GM12878 (cell line): ENCODE data around the gene FYB1. TPM values are rescaled to one million over a fixed set of nuclear protein-coding genes. Genes with fewer than 3 reads are reported as not detected.

Source experiments
- ATAC-seq: fragments of 200-7000 bp; cut with Tn5 transposase; 3 replicates; pipeline ENCODE4 v1.9.1; 2020; ENCODE audit warnings: mild to moderate bottlenecking, moderate library complexity
- BruUV-seq: library from RNA; stranded (reverse); fragments of 400-500 nt; replicated peaks from 2 replicates; lab custom pipeline; 2021; lab: Mats Ljungman, UMichigan
- CTCF ChIA-PET: fragments of 300-600 bp; sonication (Branson Sonifier 250); formaldehyde crosslinking; extraction: SDS; loops from one replicate; lab custom pipeline; 2021; ENCODE audit warnings: inconsistent platforms; lab: Yijun Ruan, JAX
- POLR2A ChIA-PET: fragments of 350-600 bp; formaldehyde crosslinking; extraction: SDS; loops from one replicate; lab custom pipeline; 2021; ENCODE audit warnings: inconsistent platforms; lab: Charles Lee
- RAD21 ChIA-PET: fragments of 300-600 bp; sonication (Branson Sonifier 250); formaldehyde crosslinking; loops from one replicate; lab custom pipeline; 2023; ENCODE audit warnings: antibody characterized with exemption; ENCODE audit not compliant: unreplicated experiment; lab: Charles Lee
- SMC1A ChIA-PET: fragments of 300-600 bp; sonication (Branson Sonifier 250); formaldehyde crosslinking; loops from one replicate; lab custom pipeline; 2023; ENCODE audit not compliant: unreplicated experiment, uncharacterized antibody; lab: Charles Lee
- DNase-seq: peaks from one replicate; pipeline ENCODE4 v3.0.0-alpha.2; 2011; ENCODE audit warnings: low read depth, low spot score
- FAIRE-seq: peaks from 3 replicates; lab custom pipeline; 2011; peaks lifted over from hg19 to GRCh38; lab: Jason Lieb, UNC
- H2AFZ ChIP-seq: 2 replicates; pipeline ENCODE4 v1.6.0; 2011; ENCODE audit warnings: low read depth, low read length, control low read depth; ENCODE audit not compliant: control insufficient read depth
- H3K27ac ChIP-seq: 2 replicates; pipeline ENCODE4 v1.5.1; 2011; ENCODE audit warnings: control low read depth; ENCODE audit not compliant: control insufficient read depth, insufficient read depth
- H3K27me3 ChIP-seq, 2 experiments: replicated peaks in 1 of 2; 2 replicates each; pipeline versions ENCODE4 v1.6.0 to v1.6.1; 2011; ENCODE audit warnings: low read length in 1 of 2; ENCODE audit not compliant: control insufficient read depth in 2 of 2, insufficient read depth in 2 of 2
- H3K36me3 ChIP-seq, 2 experiments: 2 replicates each; pipeline ENCODE4 v1.5.1; 2011; ENCODE audit warnings: low read length in 1 of 2; ENCODE audit not compliant: control insufficient read depth in 2 of 2, insufficient read depth in 2 of 2
- H3K4me1 ChIP-seq: 2 replicates; pipeline ENCODE4 v1.6.1; 2011; ENCODE audit warnings: mild to moderate bottlenecking, low read length, moderate library complexity, mixed read lengths; ENCODE audit not compliant: control insufficient read depth, insufficient read depth
- H3K4me2 ChIP-seq: 2 replicates; pipeline ENCODE4 v1.6.0; 2011; ENCODE audit warnings: control low read depth; ENCODE audit not compliant: control insufficient read depth, insufficient read depth
- H3K4me3 ChIP-seq: fragments of 200-600 bp; sonication (generic); 2 replicates; pipeline ENCODE4 v1.5.1; 2016
- H3K79me2 ChIP-seq: 2 replicates; pipeline ENCODE4 v1.6.0; 2011; ENCODE audit warnings: low read length; ENCODE audit not compliant: control insufficient read depth, insufficient read depth
- H3K9ac ChIP-seq: 2 replicates; pipeline ENCODE4 v1.8.0; 2011; ENCODE audit warnings: low read length, control low read depth, mixed read lengths; ENCODE audit not compliant: control insufficient read depth, insufficient read depth
- H3K9me3 ChIP-seq: replicated peaks from 3 replicates; pipeline ENCODE4 v1.5.1; 2011; ENCODE audit warnings: mild to moderate bottlenecking, low read length; ENCODE audit not compliant: control insufficient read depth, insufficient read depth
- H4K20me1 ChIP-seq: 2 replicates; pipeline ENCODE4 v1.6.0; 2011; ENCODE audit not compliant: control insufficient read depth, insufficient read depth
- BCL11A ChIP-seq: IDR thresholded peaks from 2 replicates; pipeline ENCODE4 v1.6.1; 2011; ENCODE audit warnings: low read depth, low read length
- CREB1 ChIP-seq: IDR thresholded peaks from 2 replicates; pipeline ENCODE4 v1.6.1; 2012; ENCODE audit warnings: low read depth, mild to moderate bottlenecking, inconsistent platforms
- EGR1 ChIP-seq, 2 experiments: IDR thresholded peaks; 1 replicate in 1 of 2; 2 replicates in 1 of 2; pipeline ENCODE4 v1.6.1; 2011 to 2012; ENCODE audit warnings: low read depth in 2 of 2, low read length in 2 of 2, borderline replicate concordance in 1 of 2, mild to moderate bottlenecking in 1 of 2, moderate library complexity in 1 of 2
- ESRRA ChIP-seq: IDR thresholded peaks from 2 replicates; pipeline ENCODE4 v1.6.1; 2012; ENCODE audit warnings: mild to moderate bottlenecking, low read length, improper control_type of control experiment
- GABPA ChIP-seq: IDR thresholded peaks from 2 replicates; pipeline ENCODE4 v1.6.1; 2014; ENCODE audit warnings: antibody characterized with exemption, low read depth, mild to moderate bottlenecking, inconsistent platforms
- IKZF1 ChIP-seq: fragments of 450-650 bp; conservative IDR thresholded peaks from 2 replicates; pipeline ENCODE4 v1.6.1; 2017; ENCODE audit warnings: antibody characterized with exemption, mild to moderate bottlenecking
- IRF5 ChIP-seq: fragments of 450-650 bp; IDR thresholded peaks from 2 replicates; pipeline ENCODE4 v1.6.1; 2017; ENCODE audit warnings: borderline replicate concordance
- RUNX3 ChIP-seq: IDR thresholded peaks from 2 replicates; pipeline ENCODE4 v1.6.1; 2012; ENCODE audit warnings: low read length, inconsistent platforms
- SIN3A ChIP-seq: IDR thresholded peaks from 2 replicates; pipeline ENCODE4 v1.6.1; 2012; ENCODE audit warnings: low read depth, low read length, improper control_type of control experiment
- TCF3 ChIP-seq: IDR thresholded peaks from 2 replicates; pipeline ENCODE4 v1.6.1; 2012; ENCODE audit warnings: low read depth, mild to moderate bottlenecking, low read length, borderline replicate concordance; ENCODE audit not compliant: insufficient read depth
- WGBS: methylation state at CpG from one replicate; pipeline ENCODE4 v1.1.6; 2016; ENCODE audit warnings: low lambda C conversion rate; ENCODE audit not compliant: insufficient replicate concordance, insufficient coverage; ENCODE audit errors: missing lambda C conversion rate; 5-methylcytosine and 5-hydroxymethylcytosine counted together
- in situ Hi-C: fragments of 300-500 bp; cut with MboI; formaldehyde crosslinking; loops from 9 replicates; pipeline ENCODE4 v1.14.3; 2018; ENCODE audit warnings: mixed read lengths
- intact Hi-C: fragments of 100-400 bp; cut with micrococcal nuclease; formaldehyde crosslinking; loops from one replicate; pipeline ENCODE4 v1.14.2; 2022; ENCODE audit not compliant: unreplicated experiment
- polyA plus RNA-seq, 11 experiments: library from polyadenylated mRNA; depleted of rRNA in 4 of 11; unstranded in 6 of 11; stranded (reverse) in 5 of 11; fragments of >200 nt; fragmentation: Nextera tagmentation in 4 of 11; fragmentation: Illumina TruSeq in 1 of 11; extraction: Ambion mirVana in 4 of 11; extraction: Trizol in 1 of 11; gene quantifications; 1 replicate in 1 of 11; 2 replicates in 10 of 11; pipeline versions ENCODE4 v1.2.1 to v1.2.3, GENCODE V29; 2011 to 2016; ENCODE audit warnings: inconsistent platforms in 2 of 11, missing spikeins in 2 of 11, low read depth in 1 of 11
- total RNA-seq, 4 experiments: library from RNA; depleted of rRNA in 3 of 4; stranded (reverse); fragments of >200 nt in 3 of 4; fragmentation: Illumina TruSeq in 1 of 4; extraction: Trizol in 1 of 4; gene quantifications; 2 replicates each; pipeline versions ENCODE4 v1.2.1 to v1.2.3, GENCODE V29; 2013 to 2021
- TF ChIP-seq, protein P1 (sequence below): IDR thresholded peaks from 2 replicates; pipeline ENCODE4 v1.6.1; 2011; ENCODE audit warnings: borderline replicate concordance, low read depth, mild to moderate bottlenecking, moderate library complexity, low read length; ENCODE audit not compliant: insufficient read depth, poor library complexity, severe bottlenecking
- TF ChIP-seq, protein P2 (sequence below): IDR thresholded peaks from 2 replicates; pipeline ENCODE4 v1.6.1; 2012; ENCODE audit warnings: low read depth, low read length, improper control_type of control experiment

Gene FYB1
- total and polyA plus RNA-seq, 10 of the 15 experiments (the other 5 are each of a cell fraction or from before 2014, with no cell fraction given): 0.06 to 4.3 (median 0.25) TPM; not detected in 2

- ChIA-PET RAD21 (interaction anchor here (2.1 kb wide), 1 partner anchor 67 kb away, joined by 9 read pairs; no protein-coding TSS in a partner anchor), CTCF (interaction anchor here (0.8 to 2.8 kb wide), 5 partner anchors 8 to 241 kb away, joined by 3 to 42 read pairs (median 12); no protein-coding TSS in a partner anchor), POLR2A (interaction anchor here (0.8 kb wide), 1 partner anchor 11 kb away, joined by 3 read pairs; no protein-coding TSS in a partner anchor), SMC1A (interaction anchor here (0.7 to 2.4 kb wide), 5 partner anchors 8 to 146 kb away, joined by 4 to 22 read pairs (median 6); partner anchors contain the start of gene FYB1)
- in situ Hi-C loops: loop anchor here (10.0 kb wide), 1 partner anchor 1762 kb away; the partner anchor contains the start of gene RPL37
- Histone ChIP-seq H3K4me2 (peak overlapping the region; percentile 74), H4K20me1 (no peaks in the 10 kb centered on the region), H3K4me3 (peak overlapping the region; percentile 74), H3K27ac (peak overlapping the region; percentile 97), H3K36me3 (no peaks in the 10 kb centered on the region; a peak in 1 of 4 replicates), H3K9me3 (no peaks in the 10 kb centered on the region; the same call in 1 of the 3 replicates), H3K9ac (peak overlapping the region; percentile 97), H3K79me2 (peaks cover 53% of the 10 kb centered on the region), H2AFZ (0 out of 2 replicates have a peak overlapping the region, but pooled peaks have one; percentile 11), H3K4me1 (peaks cover 4% of the 10 kb centered on the region; the same call in 1 of the 2 replicates), H3K27me3 (no peaks in the 10 kb centered on the region)
- BruUV-seq: no TSS peak
- intact Hi-C loops: loop anchor here (10.0 kb wide), 1 partner anchor 618 kb away; no protein-coding TSS in a partner anchor
- DNase-seq (peak; percentile 38), ATAC-seq (peak; percentile 54), FAIRE-seq (no peak)
- WGBS: 7% methylated on average over 27 of the region's 27 CpGs
- TF ChIP-seq, protein P1, sequence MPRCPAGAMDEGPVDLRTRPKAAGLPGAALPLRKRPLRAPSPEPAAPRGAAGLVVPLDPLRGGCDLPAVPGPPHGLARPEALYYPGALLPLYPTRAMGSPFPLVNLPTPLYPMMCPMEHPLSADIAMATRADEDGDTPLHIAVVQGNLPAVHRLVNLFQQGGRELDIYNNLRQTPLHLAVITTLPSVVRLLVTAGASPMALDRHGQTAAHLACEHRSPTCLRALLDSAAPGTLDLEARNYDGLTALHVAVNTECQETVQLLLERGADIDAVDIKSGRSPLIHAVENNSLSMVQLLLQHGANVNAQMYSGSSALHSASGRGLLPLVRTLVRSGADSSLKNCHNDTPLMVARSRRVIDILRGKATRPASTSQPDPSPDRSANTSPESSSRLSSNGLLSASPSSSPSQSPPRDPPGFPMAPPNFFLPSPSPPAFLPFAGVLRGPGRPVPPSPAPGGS: no peak
- TF ChIP-seq, protein P2, sequence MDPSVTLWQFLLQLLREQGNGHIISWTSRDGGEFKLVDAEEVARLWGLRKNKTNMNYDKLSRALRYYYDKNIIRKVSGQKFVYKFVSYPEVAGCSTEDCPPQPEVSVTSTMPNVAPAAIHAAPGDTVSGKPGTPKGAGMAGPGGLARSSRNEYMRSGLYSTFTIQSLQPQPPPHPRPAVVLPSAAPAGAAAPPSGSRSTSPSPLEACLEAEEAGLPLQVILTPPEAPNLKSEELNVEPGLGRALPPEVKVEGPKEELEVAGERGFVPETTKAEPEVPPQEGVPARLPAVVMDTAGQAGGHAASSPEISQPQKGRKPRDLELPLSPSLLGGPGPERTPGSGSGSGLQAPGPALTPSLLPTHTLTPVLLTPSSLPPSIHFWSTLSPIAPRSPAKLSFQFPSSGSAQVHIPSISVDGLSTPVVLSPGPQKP: no peak
- TF ChIP-seq SIN3A: peak; percentile 53; the same call in 1 of the 2 replicates
- 0 out of 2 replicates have a peak, but pooled peaks have one; percentile 8 for TF ChIP-seq IRF5
- TF ChIP-seq ESRRA: no peak
- TF ChIP-seq IKZF1: peak; percentile 61; the same call in 1 of the 2 replicates
- TF ChIP-seq RUNX3: peak; percentile 84
- 0 out of 2 replicates have a peak, but pooled peaks have one; percentile 16 for TF ChIP-seq CREB1
- TF ChIP-seq BCL11A: peak; percentile 37; the same call in 1 of the 2 replicates
- peak in 1 of 2 experiments; percentile 73; a peak in 2 of 3 replicates for TF ChIP-seq EGR1 (IDR thresholded peaks at IDR 0.05; ENCODE audit: borderline replicate concordance in 1 of 2, low read depth in 2 of 2, low read length in 2 of 2)
- no peak for TF ChIP-seq TCF3
- 0 out of 2 replicates have a peak, but pooled peaks have one; percentile 38 for TF ChIP-seq GABPA
These were observed 146.2 kb downstream of the FYB1 start for GRCh38 chr5:39072925-39073766.
